GM21717 (cell line): ENCODE measurements around the gene KCNMB1.

Experiments used
- ATAC-seq: cut with Tn5 transposase; IDR thresholded peaks from one replicate; pipeline ENCODE4 v1.9.1; 2021; ENCODE audit warnings: mild to moderate bottlenecking, moderate library complexity; ENCODE audit not compliant: unreplicated experiment

KCNMB1 gene

GRCh38 chr5:170345971-170346370 is 43.2 kb downstream of the KCNMB1 start:
- no peak for ATAC-seq

DNA sequence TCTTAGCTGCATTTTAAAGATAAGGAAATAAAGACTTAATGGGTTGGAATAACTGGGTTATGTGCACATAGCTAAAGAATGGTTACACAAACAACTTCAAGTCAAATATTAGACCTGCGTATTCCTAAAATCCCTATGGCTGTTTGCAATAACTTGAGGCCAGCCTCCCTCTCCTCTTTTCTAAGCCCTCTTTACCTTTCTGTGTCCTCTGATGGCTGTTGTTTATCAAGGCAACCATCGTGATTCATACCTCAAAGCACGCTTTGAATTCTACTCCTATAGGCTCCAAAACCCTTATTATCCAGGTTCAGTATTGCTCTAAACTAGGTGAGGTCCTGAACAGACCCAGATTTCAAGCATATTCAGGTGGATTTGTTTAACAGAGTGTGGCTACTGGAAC is 46.0 kb downstream of the KCNMB1 start:
- no peak for ATAC-seq

DNA sequence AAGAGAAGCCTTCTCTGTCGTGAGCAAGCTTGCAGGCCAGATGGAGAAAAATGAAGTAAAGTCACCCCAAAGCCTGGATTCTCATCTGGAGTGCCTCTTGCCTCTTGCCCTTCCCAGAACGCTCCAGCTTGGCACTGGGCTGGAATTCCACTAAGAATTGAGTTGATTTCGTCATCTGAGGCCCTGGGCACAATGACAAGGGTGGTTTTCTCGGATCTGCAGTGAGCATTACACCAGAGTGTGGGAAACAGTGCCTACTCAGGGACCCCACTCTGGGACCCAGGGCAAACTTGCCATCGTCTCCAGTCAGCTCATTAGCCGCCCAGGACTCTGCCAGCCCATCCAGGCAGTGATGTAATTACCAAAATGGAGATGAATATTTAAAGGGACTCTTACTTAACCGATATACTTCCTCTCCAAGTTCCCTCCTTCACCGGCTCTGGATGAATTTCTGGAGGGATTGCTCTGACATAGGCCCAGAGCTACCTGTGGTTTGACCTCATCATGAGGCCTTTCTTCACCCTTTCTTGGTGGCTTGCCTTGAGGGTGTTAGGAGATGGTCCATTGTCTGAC is 46.9 kb downstream of the KCNMB1 start:
- ATAC-seq, result no peak

GRCh38 chr5:170341545-170341944 is 47.6 kb downstream of the KCNMB1 start:
- ATAC-seq, result no peak

- no peak for ATAC-seq
These were observed 49.4 kb downstream of the KCNMB1 start for GRCh38 chr5:170339780-170340167.

DNA sequence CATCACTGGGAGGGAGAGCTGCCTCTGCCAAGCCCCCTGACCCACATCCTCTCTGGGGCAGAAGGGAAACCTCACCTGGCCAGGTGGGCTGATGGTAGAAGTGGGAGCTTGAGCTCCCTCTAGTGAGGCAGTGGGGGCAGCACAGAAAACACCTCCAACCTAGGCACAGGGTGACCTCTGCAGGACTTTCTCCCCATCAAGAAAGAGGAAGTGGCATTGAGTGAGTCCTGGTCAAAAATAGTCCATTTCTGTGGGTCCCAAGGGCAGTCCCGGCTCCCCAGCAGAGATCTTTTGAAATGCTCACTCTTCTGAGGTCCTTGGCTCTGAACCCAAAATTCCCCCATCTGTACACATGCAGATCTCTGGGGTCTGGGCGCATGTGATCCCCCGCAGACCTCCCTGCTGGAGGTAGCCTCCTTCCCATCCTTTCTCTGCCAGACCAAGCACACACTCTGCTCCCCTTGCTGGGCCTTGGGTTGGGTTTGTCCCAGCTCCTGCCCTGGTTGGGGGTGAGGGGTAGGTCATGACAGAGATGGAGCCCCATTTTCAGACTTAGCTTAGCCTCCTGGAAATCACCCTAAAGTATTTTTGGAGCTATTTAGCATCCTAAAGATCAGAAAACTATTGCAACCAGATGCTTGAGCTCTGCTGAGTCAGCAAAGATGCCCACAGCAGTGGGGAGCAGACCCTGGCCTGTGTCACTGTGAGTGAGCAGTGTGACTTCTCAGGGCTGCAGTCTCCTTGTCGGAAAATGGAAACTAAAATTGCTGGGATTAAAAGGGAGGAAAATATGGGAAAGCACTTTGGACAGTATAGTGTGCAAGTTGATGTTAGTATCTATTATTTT is 50.0 kb downstream of the KCNMB1 start:
- ATAC-seq, result peak; percentile 86

- no peak for ATAC-seq
These were observed 50.9 kb downstream of the KCNMB1 start for GRCh38 chr5:170338291-170338690.

DNA sequence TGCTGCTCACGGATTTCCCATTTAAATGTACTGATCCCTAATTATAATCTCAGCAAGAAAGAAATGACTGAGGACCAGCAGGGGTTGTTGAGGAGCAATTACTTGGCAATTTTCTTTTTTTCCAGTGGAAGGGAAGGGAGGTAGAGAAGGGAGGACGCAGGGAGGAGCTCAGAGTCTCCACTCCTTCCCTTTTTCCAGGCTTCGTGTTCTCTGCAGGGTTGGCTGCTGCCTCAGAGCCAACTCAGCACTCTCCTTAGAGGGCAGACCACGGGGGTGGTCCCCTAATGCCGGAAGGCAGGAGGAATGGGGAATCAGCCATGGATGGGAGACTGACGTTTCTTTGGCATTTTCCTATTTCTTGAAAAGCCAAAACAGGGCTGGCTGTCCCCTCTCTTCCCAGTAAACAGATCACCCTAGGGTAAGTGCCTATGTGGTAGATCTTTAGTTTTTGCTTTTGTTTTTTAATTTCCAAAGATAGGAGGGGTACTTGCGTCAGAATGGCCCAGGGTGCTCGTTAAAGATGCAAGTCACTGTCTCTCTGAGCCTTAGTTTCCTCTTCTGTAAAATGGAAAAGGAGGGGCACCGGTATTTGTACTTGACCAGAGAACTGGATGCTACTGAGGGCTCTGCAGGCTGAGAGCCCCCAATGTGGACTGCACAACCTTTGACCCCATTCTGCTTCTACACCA is 52.0 kb downstream of the KCNMB1 start:
- no peak for ATAC-seq

DNA sequence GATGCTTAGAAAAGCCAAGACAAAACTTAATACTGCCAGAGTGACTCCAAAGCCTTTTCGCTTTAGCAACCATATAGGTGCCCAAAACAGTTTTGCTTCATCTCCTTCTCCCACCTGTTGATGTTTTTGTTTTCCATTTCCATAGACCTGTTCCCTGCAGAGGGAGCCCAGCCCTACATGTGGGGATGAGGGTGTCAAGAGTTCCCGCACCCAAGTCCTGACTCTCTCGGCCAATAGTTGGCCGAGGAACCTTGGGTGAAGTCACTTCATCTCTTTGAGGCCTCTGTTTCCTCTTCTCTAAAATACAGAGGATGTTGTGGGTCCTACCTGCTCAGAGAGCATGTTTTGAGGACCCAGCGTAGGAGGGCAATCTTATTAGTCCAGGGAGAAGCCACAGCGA is 53.1 kb downstream of the KCNMB1 start:
- no peak for ATAC-seq

DNA sequence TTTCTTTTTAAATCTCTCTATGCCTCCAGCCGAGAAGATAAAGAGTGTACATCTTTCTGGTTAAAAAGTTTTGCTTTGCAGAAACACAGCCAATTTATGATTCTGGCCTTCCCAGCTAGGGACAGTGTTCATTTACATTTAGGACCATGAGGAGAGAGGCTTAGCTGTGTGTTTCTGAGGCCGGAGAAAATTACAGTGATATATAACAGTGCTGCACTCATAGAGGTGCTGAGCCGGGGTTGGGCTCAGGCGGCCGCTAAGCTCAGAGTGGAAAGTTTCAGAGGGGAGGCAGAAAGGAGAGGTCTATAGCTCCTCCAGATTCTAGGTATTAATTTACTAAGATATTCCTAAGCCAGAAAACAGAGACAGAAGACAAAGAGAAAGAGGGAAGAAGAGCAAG is 54.5 kb downstream of the KCNMB1 start:
- ATAC-seq, result no peak

GRCh38 chr5:170333161-170333910 is 55.8 kb downstream of the KCNMB1 start:
- peak; percentile 47 for ATAC-seq

- no peak for ATAC-seq
These were observed 57.1 kb downstream of the KCNMB1 start for GRCh38 chr5:170332058-170332457.

DNA sequence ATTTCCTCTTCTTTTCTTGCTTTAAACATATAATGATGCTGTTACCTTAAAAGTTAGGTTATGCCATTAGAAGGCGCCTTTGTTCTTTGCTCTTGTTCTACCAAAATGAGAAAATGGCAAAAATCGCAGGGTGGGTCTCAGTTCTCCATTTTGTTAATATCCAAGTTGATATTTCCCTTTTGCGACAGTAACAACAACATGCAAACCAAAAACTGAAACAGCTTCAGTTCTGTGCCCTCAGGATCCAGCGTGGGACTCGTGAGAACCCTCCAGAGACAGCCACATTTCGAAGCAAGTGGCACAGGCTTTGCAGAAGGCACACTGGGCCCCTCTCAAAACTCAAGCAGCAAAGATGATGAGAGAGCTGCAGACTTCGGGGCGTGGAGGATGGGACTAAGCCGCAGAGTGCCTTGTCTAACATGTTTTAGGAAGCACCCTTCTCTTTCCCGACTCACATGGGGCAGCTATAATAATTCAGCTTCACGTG is 58.6 kb downstream of the KCNMB1 start:
- no peak for ATAC-seq

GRCh38 chr5:170329524-170329923 is 59.6 kb downstream of the KCNMB1 start:
- ATAC-seq, result no peak

DNA sequence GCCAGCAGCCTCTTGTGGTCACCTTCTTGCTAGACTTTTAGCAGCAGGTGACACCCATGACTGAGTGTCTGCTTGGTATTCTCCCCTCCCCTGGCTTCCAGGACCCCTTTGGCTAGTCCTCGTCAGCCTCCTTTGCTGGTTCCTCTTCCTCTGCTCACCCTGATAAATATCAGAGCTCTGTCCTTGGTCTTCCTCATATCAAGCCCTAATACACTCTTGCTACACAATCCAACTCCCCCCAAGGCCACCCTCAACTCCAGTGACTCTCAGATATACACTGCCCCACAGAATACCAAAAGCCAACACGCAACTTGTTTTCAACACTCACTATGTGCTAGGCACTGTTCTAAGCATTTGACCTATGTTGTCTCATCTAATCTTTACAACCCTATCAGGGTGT is 61.3 kb downstream of the KCNMB1 start:
- ATAC-seq, result no peak

- ATAC-seq, result no peak
These were observed 62.0 kb downstream of the KCNMB1 start for GRCh38 chr5:170327168-170327567.
